Sigmoid colon (tissue), 7 donors: ENCODE results near the gene HS1BP3. TPM values are rescaled to one million over a fixed set of nuclear protein-coding genes. Genes with fewer than 3 reads are reported as not detected.

ENCODE experiments used
- DNase-seq: peaks from one replicate; pipeline ENCODE4 v3.0.0-alpha.2; 2019
- H3K27ac ChIP-seq, 4 donors: fragments of 200-600 bp; sonication (generic); one replicate each; pipeline ENCODE4 v1.5.1; 2016 to 2019; ENCODE audit warnings: mild to moderate bottlenecking in 1 of 4
- H3K27me3 ChIP-seq, 3 donors: fragments of 200-600 bp; sonication (generic); one replicate each; pipeline ENCODE4 v1.5.1; 2019; ENCODE audit warnings: mild to moderate bottlenecking in 1 of 3
- H3K36me3 ChIP-seq, 4 donors: fragments of 200-600 bp; sonication (generic); one replicate each; pipeline ENCODE4 v1.5.1; 2016 to 2019
- H3K4me1 ChIP-seq, 4 donors: fragments of 200-600 bp; sonication (generic); one replicate each; pipeline ENCODE4 v1.5.1; 2017 to 2019
- H3K4me3 ChIP-seq, 4 donors: fragments of 200-600 bp; sonication (generic); one replicate each; pipeline ENCODE4 v1.5.1; 2017 to 2019; ENCODE audit warnings: mild to moderate bottlenecking in 2 of 4, moderate library complexity in 1 of 4
- H3K9me3 ChIP-seq, 4 donors: fragments of 200-600 bp in 3 of 4; sonication (generic) in 3 of 4; one replicate each; pipeline versions ENCODE4 v1.5.1 to v1.6.1; 2013 to 2019
- EP300 ChIP-seq, 4 donors: sonication (generic); formaldehyde crosslinking; IDR thresholded peaks; one replicate each; pipeline ENCODE4 v1.6.1; 2017; ENCODE audit warnings: antibody characterized with exemption in 4 of 4
- POLR2A ChIP-seq, 2 donors: fragments of 450-650 bp; IDR thresholded peaks; one replicate each; pipeline ENCODE4 v1.6.1; 2016; ENCODE audit warnings: antibody characterized with exemption in 2 of 2, mild to moderate bottlenecking in 2 of 2, moderate library complexity in 2 of 2
- POLR2AphosphoS5 ChIP-seq, 4 donors: sonication (generic); formaldehyde crosslinking; IDR thresholded peaks; one replicate each; pipeline ENCODE4 v1.6.1; 2017; ENCODE audit warnings: antibody characterized with exemption in 4 of 4
- WGBS, 2 donors: extraction: QIAGEN DNeasy Blood & Tissue Kit; methylation state at CpG; one replicate each; pipeline ENCODE4 v1.1.7; 2013; 5-methylcytosine and 5-hydroxymethylcytosine counted together
- intact Hi-C: fragments of 100-400 bp; cut with DNase I; formaldehyde crosslinking; loops from one replicate; pipeline ENCODE4 v1.15.1; 2023
- polyA plus RNA-seq, 3 donors: library from polyadenylated mRNA; stranded (reverse); fragments of 200-250 nt; gene quantifications; one replicate each; pipeline ENCODE4 v1.2.3, GENCODE V29; 2013
- total RNA-seq, 4 donors: library from RNA; depleted of rRNA; stranded (reverse); fragments of >200 nt; gene quantifications; one replicate each; pipeline ENCODE4 v1.1.0, GENCODE V29; 2016
- TF ChIP-seq, protein P1 (sequence below), 4 experiments: fragments of 450-650 bp in 3 of 4; fragments of 200-600 bp in 1 of 4; IDR thresholded peaks; one replicate each; pipeline ENCODE4 v1.5.1; 2016 to 2019; ENCODE audit warnings: antibody characterized with exemption in 4 of 4, mild to moderate bottlenecking in 3 of 4, moderate library complexity in 2 of 4
- donor health status: healthy with polysubstance abuse.
- donor health status: Bipolar disorder and iron deficiency.
- donor health status: healthy.

Gene HS1BP3
- total and polyA plus RNA-seq, 7 donors = 25.2 to 54.6 (median 32.6) TPM

DNA sequence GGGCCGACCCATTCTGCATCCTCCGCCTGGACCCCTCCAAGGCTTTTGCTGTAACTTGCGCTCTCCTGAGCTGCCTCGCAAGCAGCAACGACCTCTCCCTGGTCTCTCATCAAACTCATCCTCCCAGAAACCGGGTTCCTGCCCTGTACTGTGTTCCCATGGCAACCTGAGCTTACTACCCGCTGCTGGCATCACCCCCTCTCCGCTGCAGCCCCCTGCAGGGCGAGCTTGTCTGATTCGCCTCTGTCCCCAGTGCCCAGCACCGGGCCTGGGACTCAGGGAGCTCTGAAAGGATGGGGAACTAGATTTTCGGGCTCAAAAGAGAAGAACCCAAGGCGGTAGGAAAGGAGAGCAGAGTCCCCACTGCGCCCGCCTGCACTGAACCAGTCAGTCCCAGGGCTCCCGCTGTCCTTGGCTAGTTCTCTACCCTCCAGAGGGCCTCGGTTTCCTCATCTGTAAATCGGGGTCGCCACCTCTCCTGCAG, 463 bp downstream of the HS1BP3 start:
- intact Hi-C loops = no loop called here
- 2 to 10% methylated on average over 19 of the region's 19 CpGs for WGBS, 2 donors
- Histone ChIP-seq H3K36me3 (peaks cover 0 to 11% (median 5%) of the 10 kb centered on the region in 4 donors), H3K4me1 (peaks cover 0 to 52% (median 43%) of the 10 kb centered on the region in 4 donors), H3K27me3 (no peaks in the 10 kb centered on the region), H3K4me3 (peak overlapping the region; percentile 64 to 99 (median 84)), H3K9me3 (no peaks in the 10 kb centered on the region), H3K27ac (peak overlapping the region; percentile 89 to 97 (median 92))
- DNase-seq = no peak
- TF ChIP-seq EP300 (IDR thresholded peaks at IDR 0.05) (no peak), POLR2A (IDR thresholded peaks at IDR 0.05) (no peak), POLR2AphosphoS5 (IDR thresholded peaks at IDR 0.05) (no peak)
- TF ChIP-seq, protein P1, sequence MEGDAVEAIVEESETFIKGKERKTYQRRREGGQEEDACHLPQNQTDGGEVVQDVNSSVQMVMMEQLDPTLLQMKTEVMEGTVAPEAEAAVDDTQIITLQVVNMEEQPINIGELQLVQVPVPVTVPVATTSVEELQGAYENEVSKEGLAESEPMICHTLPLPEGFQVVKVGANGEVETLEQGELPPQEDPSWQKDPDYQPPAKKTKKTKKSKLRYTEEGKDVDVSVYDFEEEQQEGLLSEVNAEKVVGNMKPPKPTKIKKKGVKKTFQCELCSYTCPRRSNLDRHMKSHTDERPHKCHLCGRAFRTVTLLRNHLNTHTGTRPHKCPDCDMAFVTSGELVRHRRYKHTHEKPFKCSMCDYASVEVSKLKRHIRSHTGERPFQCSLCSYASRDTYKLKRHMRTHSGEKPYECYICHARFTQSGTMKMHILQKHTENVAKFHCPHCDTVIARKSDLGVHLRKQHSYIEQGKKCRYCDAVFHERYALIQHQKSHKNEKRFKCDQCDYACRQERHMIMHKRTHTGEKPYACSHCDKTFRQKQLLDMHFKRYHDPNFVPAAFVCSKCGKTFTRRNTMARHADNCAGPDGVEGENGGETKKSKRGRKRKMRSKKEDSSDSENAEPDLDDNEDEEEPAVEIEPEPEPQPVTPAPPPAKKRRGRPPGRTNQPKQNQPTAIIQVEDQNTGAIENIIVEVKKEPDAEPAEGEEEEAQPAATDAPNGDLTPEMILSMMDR (IDR thresholded peaks at IDR 0.05) = no peak

DNA sequence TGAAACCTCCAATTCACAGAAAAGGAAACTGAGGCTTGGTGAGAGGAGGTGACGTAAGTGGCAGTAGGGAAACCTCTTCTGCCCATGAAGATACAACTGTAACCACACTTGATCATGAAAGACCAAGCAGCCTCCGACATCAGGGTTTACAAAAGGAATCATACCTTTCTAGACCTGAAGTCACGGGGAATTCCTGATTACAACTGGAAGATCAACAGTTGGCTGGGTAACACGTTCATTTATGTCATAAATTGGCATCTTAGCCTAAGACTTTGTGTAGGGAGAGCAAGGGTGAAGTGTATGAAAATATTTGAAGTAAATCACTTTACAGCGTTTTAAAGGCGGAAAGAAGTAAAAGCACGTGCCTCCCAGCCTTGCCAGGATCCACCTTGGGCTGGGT, 922 bp downstream of the HS1BP3 start:
- Histone ChIP-seq H3K4me1 (peaks cover 0 to 52% (median 43%) of the 10 kb centered on the region in 4 donors), H3K9me3 (no peaks in the 10 kb centered on the region), H3K36me3 (peaks cover 0 to 16% (median 9%) of the 10 kb centered on the region in 4 donors), H3K27ac (peak overlapping the region; percentile 89 to 97 (median 92)), H3K27me3 (no peaks in the 10 kb centered on the region), H3K4me3 (peak overlapping the region; percentile 64 to 99 (median 84))
- no peak for DNase-seq
- intact Hi-C loops = loop anchor here (10.0 kb wide), 1 partner anchor 515 kb away; no protein-coding TSS in a partner anchor
- whole genome bisulfite sequencing, 2 donors = 23 to 67% methylated on average over 7 of the region's 7 CpGs
- TF ChIP-seq EP300 (IDR thresholded peaks at IDR 0.05) = no peak

DNA sequence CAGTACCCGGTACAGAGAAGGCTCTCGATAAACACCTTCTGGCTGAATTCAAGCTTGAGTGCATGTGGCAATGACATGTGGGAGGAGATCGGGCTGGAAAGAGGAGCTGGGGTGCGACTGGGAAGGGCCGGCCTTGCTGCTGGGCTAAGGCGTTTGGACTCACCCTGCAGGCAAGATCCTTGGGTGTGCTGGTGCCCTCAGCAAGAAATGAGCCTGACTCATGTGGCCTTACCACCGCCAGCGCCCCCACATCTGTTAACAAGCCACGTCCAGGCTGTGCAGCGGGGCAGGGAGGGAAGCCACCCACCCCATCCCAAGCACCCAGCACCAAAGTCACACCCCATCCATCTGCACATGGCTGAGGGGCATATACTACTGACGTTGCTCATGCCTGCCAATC, 1.3 kb downstream of the HS1BP3 start:
- DNase-seq = no peak
- peaks cover 0 to 20% (median 12%) of the 10 kb centered on the region in 4 donors for H3K36me3 ChIP-seq
- no peaks in the 10 kb centered on the region for H3K27me3 ChIP-seq
- 88 to 91% methylated on average over 11 of the region's 11 CpGs for WGBS, 2 donors
- H3K9me3 ChIP-seq = no peaks in the 10 kb centered on the region
- peak overlapping the region; percentile 64 to 99 (median 84) for H3K4me3 ChIP-seq
- intact Hi-C loops = loop anchor here (10.0 kb wide), 1 partner anchor 515 kb away; no protein-coding TSS in a partner anchor
- H3K27ac ChIP-seq = peak overlapping the region; percentile 89 to 97 (median 92)
- TF ChIP-seq EP300 (IDR thresholded peaks at IDR 0.05) = no peak
- TF ChIP-seq POLR2A (IDR thresholded peaks at IDR 0.05) = no peak
- TF ChIP-seq POLR2AphosphoS5 (IDR thresholded peaks at IDR 0.05) = no peak
- TF ChIP-seq, protein P1 (IDR thresholded peaks at IDR 0.05) = no peak
- H3K4me1 ChIP-seq = peaks cover 0 to 52% (median 43%) of the 10 kb centered on the region in 4 donors

DNA sequence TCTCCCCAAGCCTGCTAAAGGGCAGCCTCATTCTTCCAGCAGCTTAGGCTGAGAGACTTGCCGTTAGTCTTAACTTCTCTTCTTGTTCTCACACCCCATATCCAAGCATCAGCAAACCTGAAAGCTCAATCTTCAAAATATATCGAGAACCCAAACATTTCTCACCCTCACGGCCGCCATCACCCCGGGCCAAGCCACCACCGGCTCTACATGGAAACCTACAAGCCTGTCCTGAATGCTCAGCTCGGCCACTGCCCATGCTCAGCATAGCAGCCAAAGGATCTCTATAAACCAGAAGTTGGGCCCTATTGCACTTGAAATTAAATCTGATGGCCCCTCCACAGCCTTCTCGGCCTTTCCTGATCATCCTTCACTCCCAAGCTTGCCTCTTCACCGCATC, 2.1 kb downstream of the HS1BP3 start:
- H3K27ac ChIP-seq = peak overlapping the region; percentile 89 to 97 (median 92)
- H3K27me3 ChIP-seq = no peaks in the 10 kb centered on the region

DNA sequence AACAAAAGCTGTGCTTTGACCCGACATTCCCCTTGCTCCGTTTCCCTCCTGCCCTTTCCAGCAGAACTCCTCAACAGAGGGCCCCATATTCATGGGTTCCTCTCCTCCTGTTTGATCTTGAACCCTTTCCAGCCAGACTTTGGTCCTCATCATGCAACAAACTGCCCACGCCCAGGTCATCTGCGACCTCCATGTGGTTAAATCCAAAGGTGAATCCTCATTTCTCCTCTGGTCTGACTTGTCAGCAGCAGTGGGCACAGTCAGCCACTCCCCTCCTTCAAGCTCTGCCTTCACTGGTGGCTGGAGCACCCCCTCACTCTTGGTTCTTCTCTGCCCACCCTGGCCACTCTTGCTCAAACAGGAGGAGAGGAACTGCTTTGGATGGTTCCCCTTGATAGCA, 2.7 kb downstream of the HS1BP3 start:
- no peak overlapping the region for H3K4me3 ChIP-seq
- 61 to 83% methylated on average over 4 of the region's 4 CpGs for WGBS, 2 donors
- peak overlapping the region; percentile 89 to 97 (median 92) for H3K27ac ChIP-seq
- DNase-seq = no peak
- no peaks in the 10 kb centered on the region for H3K27me3 ChIP-seq
- TF ChIP-seq POLR2AphosphoS5 (IDR thresholded peaks at IDR 0.05) (no peak), EP300 (IDR thresholded peaks at IDR 0.05) (no peak), POLR2A (IDR thresholded peaks at IDR 0.05) (no peak)
- TF ChIP-seq, protein P1 (IDR thresholded peaks at IDR 0.05) = no peak
- peaks cover 0 to 32% (median 15%) of the 10 kb centered on the region in 4 donors for H3K36me3 ChIP-seq
- peaks cover 0 to 52% (median 43%) of the 10 kb centered on the region in 4 donors for H3K4me1 ChIP-seq
- intact Hi-C loops = loop anchor here (10.0 kb wide), 1 partner anchor 513 kb away; no protein-coding TSS in a partner anchor
- H3K9me3 ChIP-seq = no peaks in the 10 kb centered on the region

More for the DNA sequence above, 2.1 kb downstream of the HS1BP3 start:
- Histone ChIP-seq H3K9me3 (no peaks in the 10 kb centered on the region), H3K36me3 (peaks cover 0 to 27% (median 12%) of the 10 kb centered on the region in 4 donors), H3K4me1 (peaks cover 0 to 52% (median 43%) of the 10 kb centered on the region in 4 donors), H3K4me3 (peak overlapping the region in 1 of 4 donors; percentile 83)
- no peak for DNase-seq
- TF ChIP-seq EP300 (IDR thresholded peaks at IDR 0.05) (no peak), POLR2A (IDR thresholded peaks at IDR 0.05) (no peak), POLR2AphosphoS5 (IDR thresholded peaks at IDR 0.05) (no peak)
- TF ChIP-seq, protein P1 (IDR thresholded peaks at IDR 0.05) = no peak
- WGBS, 2 donors = 97 to 98% methylated on average over 9 of the region's 9 CpGs
- intact Hi-C loops = loop anchor here (10.0 kb wide), 1 partner anchor 514 kb away; no protein-coding TSS in a partner anchor
